ENCODE measurements around the gene GRIN1.

GRIN1 gene

DNA sequence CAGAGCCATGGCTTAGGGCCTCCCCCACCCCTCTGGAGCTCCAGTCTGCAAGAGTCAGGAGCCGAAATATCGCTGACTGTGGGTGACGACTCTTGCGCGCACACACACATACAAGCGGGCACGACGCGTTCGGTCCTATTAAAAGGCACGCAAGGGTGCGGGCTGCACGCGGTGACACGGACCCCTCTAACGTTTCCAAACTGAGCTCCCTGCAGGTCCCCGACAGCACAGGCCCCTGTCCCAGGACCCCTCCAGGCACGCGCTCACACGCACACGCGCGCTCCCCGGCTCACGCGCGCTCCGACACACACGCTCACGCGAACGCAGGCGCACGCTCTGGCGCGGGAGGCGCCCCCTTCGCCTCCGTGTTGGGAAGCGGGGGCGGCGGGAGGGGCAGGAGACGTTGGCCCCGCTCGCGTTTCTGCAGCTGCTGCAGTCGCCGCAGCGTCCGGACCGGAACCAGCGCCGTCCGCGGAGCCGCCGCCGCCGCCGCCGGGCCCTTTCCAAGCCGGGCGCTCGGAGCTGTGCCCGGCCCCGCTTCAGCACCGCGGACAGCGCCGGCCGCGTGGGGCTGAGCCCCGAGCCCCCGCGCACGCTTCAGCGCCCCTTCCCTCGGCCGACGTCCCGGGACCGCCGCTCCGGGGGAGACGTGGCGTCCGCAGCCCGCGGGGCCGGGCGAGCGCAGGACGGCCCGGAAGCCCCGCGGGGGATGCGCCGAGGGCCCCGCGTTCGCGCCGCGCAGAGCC, at the start of gene GRIN1:
Gene GRIN1 (plus strand): TSS at position 433 of the 746 bp plus-strand sequence. CDS start 333 bp downstream, outside the sequence.
- no peak for DNase-seq

DNA sequence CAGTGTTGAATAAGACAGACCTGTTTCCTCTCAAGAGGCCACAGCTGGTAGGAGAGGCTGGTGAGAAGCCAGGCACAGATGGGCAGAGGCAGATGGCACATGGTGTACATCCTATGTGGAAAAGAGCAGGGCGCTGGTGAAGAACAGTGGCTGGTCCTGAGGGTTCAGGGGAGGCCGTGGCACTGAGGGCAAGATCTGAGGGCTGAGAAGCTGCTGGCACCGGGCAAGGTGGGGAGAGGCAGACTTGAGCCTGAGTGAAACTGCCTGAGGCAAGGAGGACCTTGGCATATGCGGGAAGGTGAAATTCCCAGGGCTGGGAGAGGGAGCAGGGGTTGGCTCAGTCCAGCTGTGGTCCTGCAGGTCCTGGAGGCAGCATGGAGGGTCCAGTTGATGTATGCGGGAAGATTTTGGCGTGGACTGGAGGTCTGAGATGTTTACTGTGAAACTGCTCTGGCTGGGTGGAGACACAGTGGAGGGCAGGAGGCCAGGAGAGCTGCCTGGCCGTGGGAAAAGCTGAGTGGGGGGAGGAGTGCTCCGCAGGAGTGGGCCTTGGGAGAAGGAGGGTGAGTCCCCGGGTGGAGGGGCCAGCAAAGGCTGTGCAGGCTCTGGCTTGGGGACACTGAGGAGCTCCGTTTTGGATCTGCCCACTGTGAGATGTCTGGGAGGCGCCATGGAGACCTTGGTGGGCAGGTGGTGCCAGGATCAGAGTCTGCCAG, 49.6 kb upstream of the GRIN1 start:
- DNase-seq, result no peak

DNA sequence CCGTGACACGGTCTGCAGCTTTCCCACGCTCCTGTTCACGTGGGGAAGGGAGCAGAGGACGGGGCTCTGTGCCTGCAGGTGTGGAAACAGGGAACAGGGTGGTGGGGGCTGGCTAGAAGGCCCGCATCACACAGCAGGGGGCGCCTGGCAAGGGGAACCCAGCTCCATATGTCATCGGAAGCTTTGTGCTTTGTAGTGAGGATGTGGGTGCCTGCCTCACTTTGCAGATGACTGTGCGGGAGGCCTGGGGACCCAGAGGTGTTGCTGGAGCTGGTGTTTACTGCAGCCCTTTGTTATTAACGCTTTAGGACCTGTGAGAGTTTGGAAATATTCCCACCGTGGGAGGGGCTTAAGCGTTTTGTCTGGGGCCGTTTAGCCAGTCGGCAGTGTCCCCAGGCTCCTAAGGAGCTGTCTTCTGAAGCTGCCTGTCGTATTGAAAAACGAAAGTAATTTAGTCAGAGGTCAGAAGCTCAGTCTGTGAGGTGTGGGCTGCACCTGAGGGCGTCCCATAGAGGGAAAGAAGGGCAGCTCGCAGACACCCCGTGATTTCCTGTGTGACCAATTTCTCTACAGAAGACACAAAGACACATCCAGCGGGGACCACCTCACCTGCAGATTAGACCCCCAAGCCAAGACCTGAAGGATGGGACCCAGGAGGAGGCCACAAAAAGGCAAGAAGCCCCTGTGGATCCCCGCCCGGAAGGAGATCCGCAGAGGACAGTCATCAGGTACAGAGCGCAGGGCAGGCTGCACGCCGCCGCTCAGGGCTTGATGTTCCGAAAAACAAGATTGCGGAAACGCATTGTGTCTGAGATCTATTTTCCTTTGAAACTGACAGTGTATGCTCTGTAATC, 43.1 kb upstream of the GRIN1 start:
- DNase-seq, result no peak

DNA sequence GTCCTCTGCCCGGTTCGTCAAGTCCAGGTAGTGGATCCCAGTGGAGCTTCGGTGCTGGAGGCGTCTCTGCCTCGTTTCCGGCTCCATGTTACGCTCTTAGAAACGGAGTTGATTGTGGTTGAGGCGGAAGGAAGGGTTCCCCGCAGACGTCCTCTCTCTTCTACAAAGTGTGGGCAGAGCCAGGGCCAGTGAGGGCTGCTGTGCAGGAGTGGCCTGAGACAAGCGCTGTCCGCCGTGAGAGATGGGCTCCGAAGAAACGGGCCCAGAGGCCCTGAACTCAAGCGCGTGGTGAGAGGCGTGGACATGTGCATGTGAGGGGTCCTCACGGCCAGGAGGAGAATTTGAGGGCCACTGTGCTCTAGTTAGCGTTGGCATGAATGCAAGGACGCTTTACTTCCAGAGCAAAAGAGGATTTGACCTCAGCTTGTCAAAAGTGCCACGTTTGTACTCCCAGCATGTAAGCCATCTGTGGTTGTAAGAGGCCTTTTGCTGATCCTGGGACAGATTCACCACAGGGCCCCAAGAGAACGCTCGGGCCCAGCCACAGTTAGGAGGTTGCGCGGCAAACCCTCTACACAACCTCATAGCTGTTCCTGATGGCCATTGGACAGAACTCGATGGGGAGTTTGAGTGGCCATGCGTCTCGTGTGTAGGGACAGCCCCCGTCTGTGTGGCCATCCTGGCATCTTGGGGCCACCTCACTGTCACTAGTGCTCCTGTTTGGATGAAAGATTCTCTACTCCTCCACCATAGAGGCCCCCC, 42.0 kb upstream of the GRIN1 start:
- no peak for DNase-seq

DNA sequence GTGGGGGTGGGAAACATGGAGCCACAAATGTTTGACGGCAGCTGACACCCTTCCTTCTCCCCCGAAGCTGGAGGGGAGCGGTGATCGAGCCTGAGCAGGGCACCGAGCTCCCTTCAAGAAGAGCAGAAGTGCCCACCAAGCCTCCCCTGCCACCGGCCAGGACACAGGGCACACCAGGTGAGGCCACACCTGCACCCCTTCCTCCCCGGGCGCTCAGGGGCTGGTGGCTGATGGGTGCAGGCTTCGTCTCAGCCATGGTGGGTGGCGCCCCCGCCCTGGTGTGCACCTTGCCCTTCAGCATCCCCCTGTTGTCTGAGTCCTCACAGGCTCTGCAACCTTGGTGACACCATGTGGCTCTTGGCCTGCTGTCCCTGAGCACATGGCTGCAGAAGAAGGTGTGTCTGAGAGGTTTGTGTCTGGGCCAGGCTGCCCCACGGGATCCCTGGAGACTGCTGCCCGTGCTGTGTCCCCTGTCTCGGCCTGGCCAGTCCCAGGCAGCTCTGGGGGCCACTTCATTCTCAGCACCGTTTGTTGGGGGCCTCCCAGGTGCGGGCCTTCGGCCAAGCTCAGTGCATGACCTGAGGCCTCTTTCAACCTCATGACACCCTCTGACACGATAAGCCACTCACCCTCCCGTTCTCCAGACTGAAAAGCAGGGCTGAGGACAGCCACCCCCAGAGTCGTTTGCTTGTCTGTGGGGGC, 41.0 kb upstream of the GRIN1 start:
- DNase-seq, result no peak

DNA sequence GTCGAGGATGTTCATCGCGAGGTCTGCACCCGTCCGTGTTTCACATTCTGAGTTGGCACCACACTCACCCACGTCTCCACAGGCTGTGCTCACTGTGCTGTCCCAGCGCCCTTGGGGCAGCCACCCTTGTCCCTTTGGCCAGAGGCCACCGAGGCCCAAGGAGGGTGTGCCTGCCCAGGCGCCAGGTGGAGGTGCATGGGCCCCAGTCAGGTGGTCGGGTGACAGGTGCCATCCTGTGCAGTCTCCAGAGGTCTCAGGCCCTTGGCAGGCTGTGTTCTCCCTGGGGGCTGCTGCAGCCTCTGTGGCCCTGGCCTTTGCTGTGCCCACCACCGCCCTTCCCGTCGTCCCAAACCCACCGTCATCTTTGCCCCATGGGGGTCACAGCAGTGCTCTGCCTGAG, 39.7 kb upstream of the GRIN1 start:
- no peak for DNase-seq

DNA sequence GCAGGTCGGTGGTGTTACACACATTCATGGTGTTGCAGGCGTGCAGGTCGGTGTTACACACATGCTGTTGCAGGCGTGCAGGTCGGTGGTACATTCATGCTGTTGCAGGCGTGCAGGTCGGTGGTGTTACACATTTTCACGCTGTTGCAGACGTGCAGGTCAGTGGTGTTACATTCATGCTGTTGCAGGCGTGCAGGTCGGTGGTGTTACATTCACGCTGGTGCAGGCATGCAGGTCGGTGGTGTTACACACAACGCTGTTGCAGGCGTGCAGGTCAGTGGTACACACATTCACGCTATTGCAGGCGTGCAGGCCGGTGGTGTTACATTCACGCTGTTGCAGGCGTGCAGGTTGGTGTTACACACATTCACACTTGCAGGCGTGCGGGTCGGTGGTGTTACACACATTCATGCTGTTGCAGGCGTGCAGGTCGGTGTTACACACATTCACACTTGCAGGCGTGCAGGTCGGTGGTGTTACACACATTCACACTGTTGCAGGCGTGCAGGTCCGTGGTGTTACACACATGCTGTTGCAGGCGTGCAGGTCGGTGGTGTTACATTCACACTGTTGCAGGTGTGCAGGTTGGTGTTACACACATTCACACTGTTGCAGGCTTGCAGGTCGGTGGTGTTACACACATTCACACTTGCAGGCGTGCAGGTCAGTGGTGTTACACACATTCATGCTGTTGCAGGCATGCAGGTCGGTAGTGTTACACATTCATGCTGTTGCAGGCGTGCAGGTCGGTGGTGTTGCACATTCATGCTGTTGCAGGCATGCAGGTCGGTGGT, 35.6 kb upstream of the GRIN1 start:
- no peak for DNase-seq

DNA sequence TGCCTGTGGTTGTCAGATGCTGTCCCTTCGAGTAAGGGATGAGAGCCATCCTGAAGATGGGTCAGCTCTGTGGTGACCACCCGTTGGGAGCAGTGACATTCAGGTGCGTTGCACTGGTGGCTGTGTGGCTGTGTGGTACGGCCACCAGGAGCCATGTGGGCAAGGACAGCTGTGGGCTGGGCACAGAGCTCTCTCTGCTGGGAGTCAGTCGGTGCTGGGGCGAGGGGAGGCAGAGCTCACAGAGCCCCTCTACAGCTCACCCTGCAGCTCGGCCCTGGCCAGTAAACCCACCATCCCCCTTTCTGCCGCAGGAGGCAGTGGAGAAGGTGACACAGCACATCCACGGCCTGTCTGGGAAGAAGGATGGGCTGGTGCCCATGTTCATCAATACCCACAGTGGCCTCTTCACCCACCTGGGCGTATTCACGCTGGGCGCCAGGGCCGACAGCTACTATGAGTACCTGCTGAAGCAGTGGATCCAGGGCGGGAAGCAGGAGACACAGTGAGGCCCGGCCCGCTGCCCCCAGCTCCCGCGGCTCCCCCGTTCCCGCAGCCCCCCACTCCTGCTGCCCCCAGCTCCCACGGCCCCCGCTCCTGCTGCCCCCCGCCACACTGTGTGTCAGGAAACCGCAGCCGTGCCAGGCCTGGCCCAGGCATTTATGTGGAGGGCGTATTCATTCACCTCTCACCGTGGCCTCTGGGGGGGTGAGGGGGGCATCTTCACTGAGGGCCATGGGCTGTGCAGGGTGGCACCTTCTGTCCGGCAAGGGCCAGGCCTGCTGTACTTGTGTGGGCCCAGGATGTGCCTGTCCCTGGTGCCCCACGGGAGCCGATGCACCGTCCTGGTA, 32.9 kb upstream of the GRIN1 start:
- no peak for DNase-seq

DNA sequence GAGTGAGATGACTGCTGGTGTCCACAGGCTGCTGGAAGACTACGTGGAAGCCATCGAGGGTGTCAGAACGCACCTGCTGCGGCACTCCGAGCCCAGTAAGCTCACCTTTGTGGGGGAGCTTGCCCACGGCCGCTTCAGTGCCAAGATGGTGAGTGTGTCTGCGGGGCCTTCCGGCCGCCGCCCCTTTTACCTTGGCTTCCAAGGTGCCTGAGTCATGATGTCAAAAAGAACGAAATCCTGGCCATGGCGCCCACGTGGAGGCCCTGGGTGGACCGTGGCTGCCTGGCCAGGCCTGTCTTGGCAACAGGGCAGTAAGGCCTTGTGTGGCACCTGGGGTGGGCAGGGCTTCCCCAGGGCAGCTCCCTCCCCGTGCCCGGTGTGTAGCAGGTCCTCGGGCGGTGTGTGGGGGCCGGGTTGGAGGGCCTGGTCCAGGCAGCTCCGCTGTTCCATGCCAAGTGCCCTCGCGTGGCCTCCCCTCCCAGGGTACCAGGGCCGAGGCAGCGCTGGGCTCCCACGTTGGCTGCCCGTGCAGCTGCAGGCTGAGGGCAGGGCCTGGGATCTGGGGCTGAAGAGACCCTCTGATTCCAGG, 32.2 kb upstream of the GRIN1 start:
- DNase-seq, result no peak

DNA sequence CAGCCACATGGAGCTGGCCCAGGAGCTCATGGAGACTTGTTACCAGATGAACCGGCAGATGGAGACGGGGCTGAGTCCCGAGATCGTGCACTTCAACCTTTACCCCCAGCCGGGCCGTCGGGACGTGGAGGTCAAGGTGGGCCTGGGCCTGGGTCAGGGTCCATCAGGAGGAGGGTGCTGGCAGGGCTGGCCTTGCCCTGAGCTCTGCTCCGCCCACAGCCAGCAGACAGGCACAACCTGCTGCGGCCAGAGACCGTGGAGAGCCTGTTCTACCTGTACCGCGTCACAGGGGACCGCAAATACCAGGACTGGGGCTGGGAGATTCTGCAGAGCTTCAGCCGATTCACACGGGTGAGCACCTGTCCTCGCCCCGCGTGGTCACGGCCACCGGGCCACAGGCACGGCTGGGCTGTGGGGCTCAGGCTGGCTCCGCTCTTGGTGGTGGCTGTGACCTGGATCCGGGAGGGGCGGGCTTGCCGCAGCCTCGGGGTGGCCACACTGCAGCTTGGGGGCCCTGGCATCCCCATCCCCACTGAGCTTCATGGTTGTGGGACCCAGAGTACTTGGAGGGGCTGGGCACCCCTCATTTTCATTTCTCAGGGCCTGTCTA, 31.5 kb upstream of the GRIN1 start:
- DNase-seq, result no peak

DNA sequence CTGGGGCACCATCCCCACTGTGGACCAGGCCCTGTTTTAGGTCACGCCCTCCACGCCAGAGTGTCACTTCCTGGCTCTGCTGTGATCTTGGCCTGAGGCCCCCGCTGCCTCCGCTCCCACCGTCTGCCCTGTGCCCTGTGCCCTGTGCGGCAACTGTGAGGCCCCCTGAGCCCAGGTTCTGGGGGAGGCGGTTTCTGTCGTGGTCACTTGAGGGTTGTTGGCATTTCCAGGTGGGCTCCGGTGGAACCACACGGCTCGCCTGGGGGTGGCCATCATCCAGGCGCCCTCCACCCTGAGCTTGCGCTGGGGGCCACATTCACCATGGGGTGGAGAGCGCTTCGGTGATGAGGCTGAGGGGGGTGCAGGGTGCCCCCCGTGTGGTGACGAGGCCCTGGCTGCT, 31.0 kb upstream of the GRIN1 start:
- no peak for DNase-seq

DNA sequence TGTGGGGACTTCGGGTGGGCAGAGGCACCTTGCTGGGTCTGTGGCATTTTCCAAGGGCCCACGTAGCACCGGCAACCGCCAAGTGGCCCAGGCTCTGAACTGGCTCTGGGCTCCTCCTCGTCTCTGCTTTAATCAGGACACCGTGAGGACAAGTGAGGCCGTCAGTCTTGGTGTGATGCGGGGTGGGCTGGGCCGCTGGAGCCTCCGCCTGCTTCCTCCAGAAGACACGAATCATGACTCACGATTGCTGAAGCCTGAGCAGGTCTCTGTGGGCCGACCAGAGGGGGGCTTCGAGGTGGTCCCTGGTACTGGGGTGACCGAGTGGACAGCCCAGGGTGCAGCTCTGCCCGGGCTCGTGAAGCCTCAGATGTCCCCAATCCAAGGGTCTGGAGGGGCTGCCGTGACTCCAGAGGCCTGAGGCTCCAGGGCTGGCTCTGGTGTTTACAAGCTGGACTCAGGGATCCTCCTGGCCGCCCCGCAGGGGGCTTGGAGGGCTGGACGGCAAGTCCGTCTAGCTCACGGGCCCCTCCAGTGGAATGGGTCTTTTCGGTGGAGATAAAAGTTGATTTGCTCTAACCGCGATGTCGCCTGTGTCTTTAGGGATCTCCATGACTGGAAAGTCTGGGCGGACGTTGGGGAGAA, 30.2 kb upstream of the GRIN1 start:
- DNase-seq, result no peak

DNA sequence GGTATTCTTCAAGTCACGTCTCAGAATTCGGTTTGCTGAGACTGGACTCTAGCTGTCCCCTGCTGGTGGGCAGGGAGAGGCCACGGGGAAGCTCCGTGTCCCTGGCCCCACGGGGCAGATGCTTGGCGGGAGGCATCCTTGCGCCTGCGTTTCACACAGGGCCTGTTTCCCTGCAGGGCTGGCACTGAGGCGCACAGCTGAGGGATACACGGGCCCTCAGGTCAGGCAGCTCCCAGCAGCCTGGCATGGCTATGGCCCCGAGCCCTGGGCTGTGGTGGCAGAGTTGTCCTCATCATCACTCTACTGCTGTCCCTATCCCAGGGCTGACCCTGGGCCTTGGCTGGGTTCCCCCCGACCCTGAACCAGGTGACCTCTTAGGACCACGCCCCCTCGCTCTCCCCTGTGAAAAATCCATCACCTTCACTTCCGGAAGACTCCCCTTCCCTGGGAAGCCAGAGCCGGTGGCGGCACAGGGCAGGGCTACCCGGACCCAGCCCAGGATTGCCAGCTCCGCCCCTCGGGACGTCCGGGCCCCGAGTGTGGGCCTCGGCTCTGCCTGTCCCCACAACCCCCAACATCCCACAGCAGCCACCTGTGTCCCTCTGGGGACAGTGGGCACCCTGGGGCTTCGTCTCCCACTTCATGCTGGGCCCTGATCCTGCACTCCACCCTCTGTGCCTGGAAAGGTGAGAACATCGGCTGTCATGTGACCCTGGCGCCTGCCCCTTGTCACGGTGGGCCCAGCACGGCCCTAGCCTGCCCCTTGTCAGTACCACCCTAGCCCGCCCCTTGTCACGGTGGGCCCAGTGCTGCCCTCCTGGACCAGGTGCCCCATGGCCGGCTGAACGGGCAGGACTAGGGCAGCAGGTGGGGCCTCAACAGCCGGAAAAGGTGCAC, 29.5 kb upstream of the GRIN1 start:
- no peak for DNase-seq

DNA sequence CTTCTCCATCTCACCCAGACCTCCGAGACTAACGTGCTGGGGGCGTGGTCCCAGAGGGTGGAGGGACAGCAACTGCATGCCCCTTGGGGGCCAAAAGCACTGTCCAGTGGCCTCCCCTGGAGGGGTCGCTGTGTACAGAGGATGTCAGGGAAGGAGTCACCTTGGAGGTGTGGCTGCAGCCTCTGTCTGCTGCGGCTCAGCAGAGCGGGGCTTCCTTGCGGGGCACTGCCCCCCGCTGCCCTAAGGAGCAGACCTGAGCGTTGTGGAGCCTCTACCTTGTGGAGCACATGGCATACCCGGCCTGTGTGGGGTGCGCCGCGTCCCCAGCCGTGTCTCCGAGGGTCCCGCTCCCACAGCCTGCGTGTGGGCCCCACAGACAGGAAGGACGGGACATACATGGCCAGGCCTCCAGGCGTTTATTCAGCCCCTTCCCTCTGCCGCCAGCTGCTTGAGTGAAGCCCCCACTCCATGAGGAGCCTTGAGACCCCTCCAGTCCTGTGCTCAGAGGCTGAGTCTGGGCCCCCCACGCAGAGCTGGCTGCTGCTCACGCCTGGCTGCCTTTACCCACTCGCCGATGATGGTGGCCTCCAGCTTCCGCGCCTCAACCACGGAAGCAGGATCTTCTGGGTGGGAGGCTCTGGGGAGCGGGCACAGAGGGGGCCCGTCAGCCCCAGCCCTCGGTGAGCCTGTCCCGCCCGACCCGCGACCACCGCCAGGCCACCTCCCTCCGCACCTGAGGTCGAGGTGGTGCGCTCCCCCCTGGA, 28.6 kb upstream of the GRIN1 start:
- DNase-seq, result no peak

DNA sequence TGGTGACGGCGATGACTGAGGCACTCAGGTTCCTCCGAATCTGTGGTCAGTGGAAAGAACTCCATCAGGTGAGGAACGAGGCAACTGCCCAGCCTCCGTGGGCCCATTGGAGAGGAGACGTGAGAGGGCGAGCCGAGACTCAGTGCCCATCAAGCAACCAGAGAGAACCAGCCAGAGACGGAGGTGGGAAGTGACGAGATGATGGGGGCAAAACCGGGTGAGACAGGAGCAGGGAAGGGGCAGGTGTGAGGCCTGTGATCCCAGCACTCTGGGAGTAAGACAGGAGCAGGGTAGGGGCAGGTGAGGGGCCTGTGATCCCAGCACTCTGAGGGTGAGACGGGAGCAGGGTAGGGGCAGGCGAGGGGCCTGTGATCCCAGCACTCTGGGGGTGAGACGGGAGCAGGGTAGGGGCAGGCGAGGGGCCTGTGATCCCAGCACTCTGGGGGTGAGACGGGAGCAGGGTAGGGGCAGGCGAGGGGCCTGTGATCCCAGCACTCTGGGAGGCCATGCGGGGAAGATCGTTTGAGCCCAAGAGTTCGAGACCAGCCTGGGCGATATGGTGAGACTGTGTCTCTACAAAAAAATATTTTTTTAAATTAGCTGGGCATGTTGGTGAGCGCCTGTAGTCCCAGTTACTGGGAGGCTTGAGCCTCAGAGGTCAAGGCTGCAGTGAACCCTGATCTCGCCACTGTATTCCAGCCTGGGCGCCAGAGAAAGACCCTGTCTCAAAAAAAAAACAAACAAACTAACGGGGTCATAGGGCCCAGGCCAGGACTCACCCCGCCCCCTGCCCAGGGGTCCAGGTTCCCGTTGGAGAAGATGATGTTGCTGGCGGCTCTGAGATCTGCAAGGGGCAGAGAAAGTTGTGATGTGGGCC, 27.8 kb upstream of the GRIN1 start:
- no peak for DNase-seq
